ENCODE results near the gene PBRM1. TPM values are rescaled to one million over a fixed set of nuclear protein-coding genes. Genes with fewer than 3 reads are reported as not detected.

Gene PBRM1
- polyA plus RNA-seq, 4 donors, result 53.5 to 64.5 (median 56.1) TPM

Other genes with a start within 250 kb of the PBRM1 start
- gene SEMA3G, start 240.8 kb downstream of the PBRM1 start, polyA plus RNA-seq (ENCODE audit: insufficient read length in 4 of 4), result 10 to 100 TPM; 28.5 to 35.3 (median 30.1) TPM
- gene TNNC1, start 231.9 kb downstream of the PBRM1 start, polyA plus RNA-seq (ENCODE audit: insufficient read length in 4 of 4), result 1 to 10 TPM; 4.8 to 8.1 (median 7.6) TPM
- gene NISCH, start 230.3 kb downstream of the PBRM1 start, polyA plus RNA-seq (ENCODE audit: insufficient read length in 4 of 4), result 100 to 1,000 TPM in 2 of 4 donors, 10 to 100 TPM in 2; 85.4 to 152 (median 117) TPM
- 10 to 100 TPM; 31.2 to 44.5 (median 36.5) TPM for gene STAB1, start 190.6 kb downstream of the PBRM1 start, polyA plus RNA-seq (ENCODE audit: insufficient read length in 4 of 4)
- gene NT5DC2, start 152.1 kb downstream of the PBRM1 start, polyA plus RNA-seq (ENCODE audit: insufficient read length in 4 of 4), result 100 to 1,000 TPM; 137 to 189 (median 145) TPM
- 10 to 100 TPM; 14.9 to 31.4 (median 21.3) TPM for gene UQCC5, start 149.3 kb downstream of the PBRM1 start, polyA plus RNA-seq (ENCODE audit: insufficient read length in 4 of 4)
- 100 to 1,000 TPM in 2 of 4 donors, 10 to 100 TPM in 2; 91.3 to 125 (median 98.8) TPM for gene GNL3, start 119 bp upstream of the PBRM1 start, polyA plus RNA-seq (ENCODE audit: insufficient read length in 4 of 4)
- gene GLT8D1, start 19.9 kb upstream of the PBRM1 start, polyA plus RNA-seq (ENCODE audit: insufficient read length in 4 of 4), result 100 to 1,000 TPM; 113 to 142 (median 125) TPM
- 100 to 1,000 TPM; 146 to 173 (median 162) TPM for gene SPCS1, start 20.2 kb upstream of the PBRM1 start, polyA plus RNA-seq (ENCODE audit: insufficient read length in 4 of 4)
- 10 to 100 TPM; 20.4 to 35.2 (median 27.5) TPM for gene NEK4, start 85.0 kb upstream of the PBRM1 start, polyA plus RNA-seq (ENCODE audit: insufficient read length in 4 of 4)
- 1 to 10 TPM in 1 of 4 donors, under 1 TPM in 2, not detected in 1; 0.19 to 7.6 (median 0.31) TPM for gene ITIH1, start 91.7 kb upstream of the PBRM1 start, polyA plus RNA-seq (ENCODE audit: insufficient read length in 4 of 4)
- gene ITIH3, start 108.9 kb upstream of the PBRM1 start, polyA plus RNA-seq (ENCODE audit: insufficient read length in 4 of 4), result 10 to 100 TPM in 1 of 4 donors, 1 to 10 TPM in 3; 7.7 to 10.1 (median 8.0) TPM
- 10 to 100 TPM in 2 of 4 donors, 1 to 10 TPM in 2; 5.4 to 11.0 (median 8.6) TPM for gene ITIH4, start 144.8 kb upstream of the PBRM1 start, polyA plus RNA-seq (ENCODE audit: insufficient read length in 4 of 4)
- 1 to 10 TPM in 1 of 4 donors, under 1 TPM in 3; 0.28 to 1.6 (median 0.47) TPM for gene MUSTN1, start 149.1 kb upstream of the PBRM1 start, polyA plus RNA-seq (ENCODE audit: insufficient read length in 4 of 4)
- 10 to 100 TPM; 15.5 to 17.5 (median 16.8) TPM for gene STIMATE, start 211.6 kb upstream of the PBRM1 start, polyA plus RNA-seq (ENCODE audit: insufficient read length in 4 of 4)

All from left renal cortex interstitium (tissue), 4 donors.